ENCODE measurements around the gene CFAP74. TPM values are rescaled to one million over a fixed set of nuclear protein-coding genes. Genes with fewer than 3 reads are reported as not detected.

The CFAP74 gene
- polyA plus RNA-seq, 2 of the 4 experiments (the other 2 are of a cell fraction) = 0.03 to 0.04 TPM

DNA sequence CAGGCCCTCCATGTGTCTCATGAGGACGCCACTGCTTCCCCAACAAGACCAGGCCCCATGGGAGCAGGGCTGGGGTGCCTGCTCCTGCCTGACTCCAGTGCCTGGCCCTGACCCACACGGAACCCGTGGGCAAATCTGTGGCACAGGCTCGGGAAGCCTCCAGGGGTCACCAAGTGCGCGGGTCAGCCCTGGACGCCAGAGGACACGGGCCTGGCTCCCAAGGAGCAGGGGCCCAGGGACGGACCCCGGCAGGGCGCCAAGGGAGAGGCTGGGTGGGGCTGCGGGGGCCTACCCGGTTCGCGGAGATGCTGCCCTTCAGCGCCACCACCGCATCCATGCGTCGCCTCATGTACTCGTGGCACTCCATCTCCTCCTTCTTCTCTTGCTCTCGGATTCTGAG is 31.9 kb downstream of the CFAP74 start:
- WGBS (ENCODE audit: missing lambda C conversion rate) = 78% methylated on average over 12 of the region's 21 CpGs
- DNase-seq (ENCODE audit: low read depth in 1 of 2, low spot score in 1 of 2) = no peak
- Histone ChIP-seq H3K4me2 (no peak overlapping the region), H3K4me1 (no peaks in the 10 kb centered on the region), H3K4me3 (no peak overlapping the region), H3K27ac (no peak overlapping the region), H3K9me3 (no peaks in the 10 kb centered on the region)
- ChIA-PET CTCF (no interaction called here), POLR2A (no interaction called here)
- TF ChIP-seq EHF (CRISPR knock-in tag; IDR thresholded peaks at IDR 0.05) = no peak
- TF ChIP-seq BHLHE40 (IDR thresholded peaks at IDR 0.05; ENCODE audit: low read depth, low read length) = no peak
- no peak for TF ChIP-seq RNF2 (IDR thresholded peaks at IDR 0.05; ENCODE audit: borderline replicate concordance, low read depth)
- TF ChIP-seq ZC3H11A (IDR thresholded peaks at IDR 0.05) = no peak
- no peak for TF ChIP-seq TFCP2L1 (CRISPR knock-in tag; IDR thresholded peaks at IDR 0.05)
- TF ChIP-seq NFE2L2 (conservative IDR thresholded peaks at IDR 0.05; ENCODE audit: low read length) = no peak
- TF ChIP-seq HEYL (CRISPR knock-in tag; IDR thresholded peaks at IDR 0.05) = no peak
- no peak for TF ChIP-seq SREBF2 (IDR thresholded peaks at IDR 0.05)
- ATAC-seq = no peak
- FAIRE-seq = no peak

DNA sequence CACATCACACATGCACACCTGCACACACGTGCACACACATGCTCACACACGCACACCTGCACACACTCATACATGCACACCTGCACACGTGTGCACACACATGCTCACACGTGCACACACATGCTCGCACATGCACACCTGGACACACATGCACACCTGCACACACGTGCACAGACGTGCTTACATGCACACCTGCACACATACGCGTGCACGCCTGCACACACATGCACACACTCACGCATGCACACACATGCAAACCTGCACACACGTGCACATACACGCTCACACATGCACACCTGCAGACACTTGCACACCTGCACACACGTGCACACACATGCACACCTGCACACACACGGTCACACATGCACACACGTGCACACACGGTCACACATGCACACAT is 32.6 kb downstream of the CFAP74 start:
- no peak for FAIRE-seq
- WGBS (ENCODE audit: missing lambda C conversion rate) = 71% methylated on average over 14 of the region's 17 CpGs
- no peaks in the 10 kb centered on the region for H3K4me1 ChIP-seq
- H3K4me3 ChIP-seq = no peak overlapping the region
- TF ChIP-seq RAD21 (conservative IDR thresholded peaks at IDR 0.05 in 1 of 2, IDR thresholded peaks at IDR 0.05 in 1 of 2) (no peak), NPAS2 (CRISPR knock-in tag; IDR thresholded peaks at IDR 0.05; ENCODE audit: borderline replicate concordance) (no peak)
- TF ChIP-seq, protein P1, sequence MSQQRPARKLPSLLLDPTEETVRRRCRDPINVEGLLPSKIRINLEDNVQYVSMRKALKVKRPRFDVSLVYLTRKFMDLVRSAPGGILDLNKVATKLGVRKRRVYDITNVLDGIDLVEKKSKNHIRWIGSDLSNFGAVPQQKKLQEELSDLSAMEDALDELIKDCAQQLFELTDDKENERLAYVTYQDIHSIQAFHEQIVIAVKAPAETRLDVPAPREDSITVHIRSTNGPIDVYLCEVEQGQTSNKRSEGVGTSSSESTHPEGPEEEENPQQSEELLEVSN (IDR thresholded peaks at IDR 0.05; ENCODE audit: borderline replicate concordance, low read depth) = no peak
- DNase-seq (ENCODE audit: low read depth in 1 of 2, low spot score in 1 of 2) = no peak
- ATAC-seq = no peak
- CTCF ChIA-PET = no interaction called here
- no peak overlapping the region for H3K4me2 ChIP-seq
- POLR2A ChIA-PET = no interaction called here
- H3K9me3 ChIP-seq = no peaks in the 10 kb centered on the region
- H3K27ac ChIP-seq = no peak overlapping the region

DNA sequence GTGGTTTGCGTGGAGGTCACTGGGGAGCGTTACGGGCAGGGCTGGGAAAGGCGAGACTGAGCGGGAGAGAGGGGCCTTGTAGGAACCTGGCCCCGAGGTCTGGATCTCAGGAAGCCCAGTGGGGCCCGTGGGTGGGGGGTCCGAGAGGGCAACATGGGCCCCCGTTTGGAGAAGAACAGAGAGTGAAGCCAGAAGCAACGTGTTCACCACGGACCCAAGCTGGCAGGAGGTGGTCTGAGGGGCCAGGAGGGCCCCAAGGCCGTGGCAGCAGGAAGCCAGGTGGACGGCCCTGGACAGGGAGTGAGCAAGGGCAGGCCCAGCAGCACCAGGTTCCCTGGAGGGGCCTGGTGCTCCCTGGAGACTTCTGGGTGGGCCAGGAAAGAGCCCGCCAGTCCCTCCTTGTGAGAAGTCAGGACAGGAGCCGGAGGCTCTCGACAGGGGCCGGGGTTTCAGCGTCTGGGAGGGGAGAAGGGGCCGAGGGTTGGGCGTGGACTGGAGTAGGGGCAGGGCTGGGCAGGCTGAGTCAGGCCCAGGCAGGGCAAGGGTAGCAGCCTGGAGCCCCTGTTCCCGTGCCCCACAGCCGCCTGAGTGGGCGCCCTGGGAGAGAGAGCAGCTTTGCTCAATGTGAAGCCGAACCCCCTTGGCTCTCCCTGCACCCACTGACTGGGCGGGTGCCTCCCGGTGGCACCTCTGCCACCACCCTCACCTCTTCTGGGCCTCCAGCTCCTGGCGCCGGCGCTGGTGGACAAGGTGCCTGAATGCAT is 33.5 kb downstream of the CFAP74 start:
- FAIRE-seq = no peak
- WGBS (ENCODE audit: missing lambda C conversion rate) = 64% methylated on average over 14 of the region's 29 CpGs
- DNase-seq (ENCODE audit: low read depth in 1 of 2, low spot score in 1 of 2) = no peak
- no peak for TF ChIP-seq JUNB (IDR thresholded peaks at IDR 0.05)
- TF ChIP-seq, protein P2, sequence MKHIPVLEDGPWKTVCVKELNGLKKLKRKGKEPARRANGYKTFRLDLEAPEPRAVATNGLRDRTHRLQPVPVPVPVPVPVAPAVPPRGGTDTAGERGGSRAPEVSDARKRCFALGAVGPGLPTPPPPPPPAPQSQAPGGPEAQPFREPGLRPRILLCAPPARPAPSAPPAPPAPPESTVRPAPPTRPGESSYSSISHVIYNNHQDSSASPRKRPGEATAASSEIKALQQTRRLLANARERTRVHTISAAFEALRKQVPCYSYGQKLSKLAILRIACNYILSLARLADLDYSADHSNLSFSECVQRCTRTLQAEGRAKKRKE (CRISPR knock-in tag; IDR thresholded peaks at IDR 0.05; ENCODE audit: low read depth) = no peak
- no peak for TF ChIP-seq HEYL (CRISPR knock-in tag; IDR thresholded peaks at IDR 0.05)
- TF ChIP-seq ZSCAN20 (CRISPR knock-in tag; IDR thresholded peaks at IDR 0.05) = no peak
- no peak for TF ChIP-seq JUN (IDR thresholded peaks at IDR 0.05)
- TF ChIP-seq, protein P3, sequence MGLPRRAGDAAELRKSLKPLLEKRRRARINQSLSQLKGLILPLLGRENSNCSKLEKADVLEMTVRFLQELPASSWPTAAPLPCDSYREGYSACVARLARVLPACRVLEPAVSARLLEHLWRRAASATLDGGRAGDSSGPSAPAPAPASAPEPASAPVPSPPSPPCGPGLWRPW (IDR thresholded peaks at IDR 0.05) = no peak
- TF ChIP-seq SMC3 (IDR thresholded peaks at IDR 0.05) = no peak
- TF ChIP-seq HOXA7 (CRISPR knock-in tag; IDR thresholded peaks at IDR 0.05) = no peak
- TF ChIP-seq, protein P4, sequence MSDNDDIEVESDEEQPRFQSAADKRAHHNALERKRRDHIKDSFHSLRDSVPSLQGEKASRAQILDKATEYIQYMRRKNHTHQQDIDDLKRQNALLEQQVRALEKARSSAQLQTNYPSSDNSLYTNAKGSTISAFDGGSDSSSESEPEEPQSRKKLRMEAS (IDR thresholded peaks at IDR 0.05) = no peak
- no peak for TF ChIP-seq FOSB (CRISPR knock-in tag; IDR thresholded peaks at IDR 0.05)
- ChIA-PET POLR2A (no interaction called here), CTCF (no interaction called here)
- H3K4me2 ChIP-seq = no peak overlapping the region
- no peaks in the 10 kb centered on the region for H3K9me3 ChIP-seq
- no peaks in the 10 kb centered on the region for H3K4me1 ChIP-seq
- no peak overlapping the region for H3K4me3 ChIP-seq
- H3K27ac ChIP-seq = no peak overlapping the region
- no peak for ATAC-seq
